ENCODE data around the gene LRRC23. TPM values are rescaled to one million over a fixed set of nuclear protein-coding genes. Genes with fewer than 3 reads are reported as not detected.
A peak's percentile ranks its signal among the peaks of the same experiment; 100 is the strongest.

Gene LRRC23
- total and polyA plus RNA-seq, 9 of the 15 experiments (the other 6 are each of a cell fraction or from before 2014, with no cell fraction given), result 2.2 to 7.0 (median 3.0) TPM

DNA sequence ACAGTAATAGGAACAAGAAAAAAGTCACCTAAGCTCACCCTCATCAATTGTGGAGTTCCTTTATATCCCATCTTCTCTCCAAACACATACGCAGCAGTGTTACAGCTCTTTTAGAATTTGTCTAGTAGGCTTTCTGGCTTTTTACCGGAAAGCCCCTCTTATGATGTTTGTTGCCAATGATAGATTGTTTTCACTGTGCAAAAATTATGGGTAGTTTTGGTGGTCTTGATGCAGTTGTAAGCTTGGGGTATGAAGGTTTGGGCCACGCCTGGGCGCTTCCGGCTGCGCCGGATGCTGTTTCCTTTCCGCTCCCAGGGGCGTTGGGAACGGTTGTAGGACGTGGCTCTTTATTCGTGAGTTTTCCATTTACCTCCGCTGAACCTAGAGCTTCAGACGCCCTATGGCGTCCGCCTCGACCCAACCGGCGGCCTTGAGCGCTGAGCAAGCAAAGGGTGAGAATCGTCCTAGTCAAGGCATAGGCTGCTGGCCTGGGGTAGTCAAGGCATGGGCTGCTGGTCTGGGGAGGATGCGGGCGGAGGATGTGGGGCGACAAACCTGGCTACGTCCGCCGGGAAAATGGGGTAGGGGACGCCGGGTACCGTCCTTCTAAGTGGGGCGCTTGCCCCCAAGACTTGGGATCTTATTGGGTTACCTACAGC lies 39.2 kb downstream of the LRRC23 start, which contains the start of the genes C12orf57 and RNU7-1:
Gene C12orf57 (plus strand): TSS at position 301 of the 659 bp plus-strand sequence. CDS start 100 bp downstream, at position 401.
Gene RNU7-1 (plus strand): TSS at position 95 of the 659 bp plus-strand sequence.
- Histone ChIP-seq H3K4me1 (replicated peaks in 1 of 2; ENCODE audit: control insufficient read depth in 2 of 2, insufficient read depth in 2 of 2, low read length in 2 of 2) (peaks cover 13 to 48% of the 10 kb centered on the region in 2 experiments), H3K9me3 (replicated peaks; ENCODE audit: control insufficient read depth, insufficient read depth, low read depth, low read length) (no peaks in the 10 kb centered on the region), H3K9me1 (ENCODE audit: control insufficient read depth, insufficient read depth, low read length) (no peaks in the 10 kb centered on the region), H3K27ac (ENCODE audit: extremely low read depth, low read depth, low read length) (peak within 1 kb of the TSS; percentile 96), H3K79me2 (ENCODE audit: control insufficient read depth, insufficient read depth, low read length) (peaks cover 13% of the 10 kb centered on the region), H3K4me3 (peak within 1 kb of the TSS; percentile 49), H3K9ac (ENCODE audit: insufficient read depth in 1 of 2, low read depth in 2 of 2, low read length in 2 of 2) (peak within 1 kb of the TSS; percentile 86 to 90), H3K4me2 (ENCODE audit: insufficient read depth, low read length) (peak within 1 kb of the TSS; percentile 94), H3K27me3 (ENCODE audit: control insufficient read depth in 2 of 2, insufficient read depth in 2 of 2, low read length in 2 of 2) (no peaks in the 10 kb centered on the region), H3K36me3 (ENCODE audit: control insufficient read depth, insufficient read depth, low read length) (peaks cover 31% of the 10 kb centered on the region; the same call in 2 of the 3 replicates), H2AFZ (ENCODE audit: low read depth, low read length) (peak within 1 kb of the TSS; percentile 79), H4K20me1 (replicated peaks; ENCODE audit: control insufficient read depth, insufficient read depth, low read length) (no peaks in the 10 kb centered on the region)
- in situ Hi-C loops (cut with MboI), result loop anchor here (5.0 kb wide), 1 partner anchor 77 kb away; the partner anchor contains the start of gene TPI1
- ChIA-PET POLR2A (interaction anchor here (0.5 to 6.3 kb wide), 39 partner anchors 10 to 474 kb away, joined by 3 to 98 read pairs (median 5); partner anchors contain the start of genes ATN1, C1RL, CDCA3 and LRRC23), CTCF (ENCODE audit: low intra/inter-chr PET ratio) (interaction anchor here (1.3 to 2.3 kb wide), 5 partner anchors 18 to 166 kb away, joined by 4 to 14 read pairs (median 12); partner anchors contain the start of gene C1R)
- intact Hi-C loops (cut with micrococcal nuclease), result loop anchor here (1.0 to 5.0 kb wide), 5 partner anchors 19 to 165 kb away; partner anchors contain the start of genes C1RL and TPI1
- ATAC-seq (peak; percentile 77), DNase-seq (ENCODE audit: extremely low read depth in 1 of 4, low spot score in 3 of 4) (peak; percentile 54 to 94 (median 68)), FAIRE-seq (no peak)
- BruUV-seq (replicated peaks), result TSS peak; percentile 93
- under 1% methylated on average over 23 of the region's 31 CpGs for WGBS (ENCODE audit: insufficient coverage, low coverage, missing lambda C conversion rate)
- TF ChIP-seq EHMT2 (IDR thresholded peaks at IDR 0.05), result no peak
- peak; percentile 32; the same call in 1 of the 2 replicates for TF ChIP-seq FOXK1 (CRISPR knock-in tag; IDR thresholded peaks at IDR 0.05; ENCODE audit: borderline replicate concordance)
- TF ChIP-seq ZBED1 (IDR thresholded peaks at IDR 0.05), result peak; percentile 98
- peak; percentile 96; the same call in 1 of the 2 replicates for TF ChIP-seq POLR2G (IDR thresholded peaks at IDR 0.05; ENCODE audit: low read depth, low read length)
- TF ChIP-seq POLR2B (IDR thresholded peaks at IDR 0.05; ENCODE audit: low read depth, partially characterized antibody), result peak; percentile 99
- TF ChIP-seq CXXC5 (CRISPR knock-in tag; IDR thresholded peaks at IDR 0.05), result peak; percentile 35
- TF ChIP-seq ZNF57 (CRISPR knock-in tag; IDR thresholded peaks at IDR 0.05), result peak; percentile 95
- TF ChIP-seq RCOR1 (IDR thresholded peaks at IDR 0.05; ENCODE audit: borderline replicate concordance in 1 of 2, low read depth in 2 of 2, low read length in 2 of 2), result 0 out of 4 replicates have a peak, but pooled peaks of 1 of the 2 experiments have one; percentile 46
- no peak for TF ChIP-seq RFX1 (IDR thresholded peaks at IDR 0.05)
- TF ChIP-seq CEBPG (CRISPR knock-in tag; IDR thresholded peaks at IDR 0.05), result 0 out of 2 replicates have a peak, but pooled peaks have one; percentile 2
- TF ChIP-seq CEBPG (tag; conservative IDR thresholded peaks at IDR 0.05 in 1 of 2, IDR thresholded peaks at IDR 0.05 in 1 of 2), result no peak
- TF ChIP-seq SMARCA4 (IDR thresholded peaks at IDR 0.05), result no peak
- TF ChIP-seq ZEB2 (IDR thresholded peaks at IDR 0.05), result 0 out of 2 replicates have a peak, but pooled peaks have one; percentile 30
- TF ChIP-seq GTF2A2 (tag; IDR thresholded peaks at IDR 0.05), result peak; percentile 97
- TF ChIP-seq NCOR1 (IDR thresholded peaks at IDR 0.05), result peak; percentile 93
- no peak for TF ChIP-seq ZC3H11A (IDR thresholded peaks at IDR 0.05; ENCODE audit: low read depth, low read length)
- TF ChIP-seq C11orf30 (IDR thresholded peaks at IDR 0.05; ENCODE audit: low read depth), result 0 out of 2 replicates have a peak, but pooled peaks have one; percentile 6
- peak; percentile 96 for TF ChIP-seq ZNF253 (CRISPR knock-in tag; conservative IDR thresholded peaks at IDR 0.05)
- peak; percentile 90 for TF ChIP-seq MTA3 (IDR thresholded peaks at IDR 0.05; ENCODE audit: borderline replicate concordance)
- TF ChIP-seq CEBPB (tag; IDR thresholded peaks at IDR 0.05), result no peak
- TF ChIP-seq, protein P1, sequence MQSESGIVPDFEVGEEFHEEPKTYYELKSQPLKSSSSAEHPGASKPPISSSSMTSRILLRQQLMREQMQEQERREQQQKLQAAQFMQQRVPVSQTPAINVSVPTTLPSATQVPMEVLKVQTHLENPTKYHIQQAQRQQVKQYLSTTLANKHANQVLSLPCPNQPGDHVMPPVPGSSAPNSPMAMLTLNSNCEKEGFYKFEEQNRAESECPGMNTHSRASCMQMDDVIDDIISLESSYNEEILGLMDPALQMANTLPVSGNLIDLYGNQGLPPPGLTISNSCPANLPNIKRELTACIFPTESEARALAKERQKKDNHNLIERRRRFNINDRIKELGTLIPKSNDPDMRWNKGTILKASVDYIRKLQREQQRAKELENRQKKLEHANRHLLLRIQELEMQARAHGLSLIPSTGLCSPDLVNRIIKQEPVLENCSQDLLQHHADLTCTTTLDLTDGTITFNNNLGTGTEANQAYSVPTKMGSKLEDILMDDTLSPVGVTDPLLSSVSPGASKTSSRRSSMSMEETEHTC (IDR thresholded peaks at IDR 0.05), result 0 out of 2 replicates have a peak, but pooled peaks have one; percentile 20
- TF ChIP-seq ZNF584 (CRISPR knock-in tag; IDR thresholded peaks at IDR 0.05; ENCODE audit: low read depth), result no peak; the same call in 1 of the 2 replicates
